Gastroesophageal sphincter (tissue), 4 donors: Measurements from ENCODE around the gene TRIM16. TPM values are rescaled to one million over a fixed set of nuclear protein-coding genes. Genes with fewer than 3 reads are reported as not detected.
"Not testable (repeated sequence)": the region's sequence is repeated elsewhere in the genome, so short reads cannot be mapped to it uniquely, and the experiment has no call there.

Experiments
- ATAC-seq: fragments of 150-250 bp; one replicate; pipeline ENCODE4 v1.9.1; 2016; ENCODE audit warnings: mild to moderate bottlenecking, moderate library complexity
- H3K27ac ChIP-seq, 4 donors: fragments of 200-600 bp; sonication (generic) in 3 of 4; 1 replicate in 3 of 4; 2 replicates in 1 of 4; pipeline ENCODE4 v1.5.1; 2016 to 2019
- H3K27me3 ChIP-seq: fragments of 200-600 bp; sonication (generic); one replicate; pipeline ENCODE4 v1.5.1; 2019
- H3K36me3 ChIP-seq, 2 donors: fragments of 200-600 bp; sonication (generic); one replicate each; pipeline ENCODE4 v1.5.1; 2019; ENCODE audit warnings: control low read depth in 1 of 2
- H3K4me1 ChIP-seq, 3 donors: fragments of 200-600 bp; sonication (generic); 1 replicate in 2 of 3; 2 replicates in 1 of 3; pipeline ENCODE4 v1.5.1; 2016 to 2019; ENCODE audit warnings: control low read depth in 2 of 3
- H3K4me3 ChIP-seq, 2 donors: fragments of 200-600 bp; sonication (generic); one replicate each; pipeline ENCODE4 v1.5.1; 2019; ENCODE audit warnings: mild to moderate bottlenecking in 1 of 2, moderate library complexity in 1 of 2
- H3K9me3 ChIP-seq, 3 donors: fragments of 200-600 bp; sonication (generic); one replicate each; pipeline ENCODE4 v1.5.1; 2017 to 2019; ENCODE audit warnings: control low read depth in 2 of 3
- WGBS, 2 donors: methylation state at CpG; one replicate each; pipeline ENCODE4 v1.1.5; 2018; ENCODE audit warnings: low coverage in 1 of 2; 5-methylcytosine and 5-hydroxymethylcytosine counted together
- total RNA-seq, 4 donors: library from RNA; depleted of rRNA; stranded (reverse); fragments of >200 nt; gene quantifications; one replicate each; pipeline ENCODE4 v1.1.0, GENCODE V29; 2016

The TRIM16 gene
- total RNA-seq, 4 donors from 2014 or later, result 18.6 to 61.0 (median 36.8) TPM

DNA sequence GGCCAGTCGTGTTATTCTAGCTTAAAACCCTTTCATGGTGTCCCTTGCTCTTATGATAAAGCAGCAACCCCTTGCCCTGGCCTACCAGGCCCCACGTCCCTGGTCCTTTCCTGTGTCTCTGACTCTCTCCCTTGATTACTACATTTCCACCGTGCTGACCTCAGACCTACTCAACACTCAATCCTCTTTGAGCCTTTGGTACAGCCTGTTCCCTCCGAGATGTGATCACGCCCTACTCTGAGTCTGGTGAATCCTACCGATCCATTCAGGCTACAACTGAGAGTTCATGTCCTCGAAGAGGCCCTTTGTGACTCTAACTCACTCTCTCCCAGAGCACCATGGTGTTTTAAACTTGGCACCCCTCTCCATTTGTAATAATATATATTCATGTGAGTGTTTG, 54.1 kb downstream of the TRIM16 start:
- not testable (repeated sequence) for ATAC-seq, H3K9me3 ChIP-seq, H3K4me3 ChIP-seq, H3K4me1 ChIP-seq, H3K27me3 ChIP-seq, H3K27ac ChIP-seq
- WGBS, 2 donors, result 93 to 95% methylated on average over 6 of the region's 7 CpGs
- peaks cover 0 to 51% of the 10 kb centered on the region in 2 donors for H3K36me3 ChIP-seq

DNA sequence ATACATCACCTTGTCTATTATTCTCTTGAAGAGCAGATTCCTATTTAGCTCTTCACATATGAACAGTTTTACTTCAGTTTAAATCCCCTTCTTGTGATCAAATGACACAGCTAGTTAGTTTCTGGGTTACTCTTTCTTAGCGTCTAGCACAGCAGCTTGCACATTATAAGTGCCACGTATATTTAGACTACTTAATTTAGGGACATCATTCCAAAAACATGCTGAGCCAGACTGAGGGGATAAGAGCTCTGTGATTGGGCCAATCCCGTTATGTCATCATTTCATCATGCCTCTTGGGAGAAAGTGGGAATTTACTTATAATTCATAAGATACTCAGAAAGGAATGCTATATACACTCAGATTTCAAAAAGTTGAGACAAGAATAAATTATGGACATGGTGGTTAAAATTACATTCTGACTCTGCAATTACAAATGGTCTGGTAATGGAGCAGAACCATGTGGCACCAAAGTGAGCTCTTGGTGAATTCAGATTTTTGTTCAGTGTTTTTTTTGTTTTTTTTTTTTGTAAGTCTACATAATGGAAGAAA, 60.4 kb downstream of the TRIM16 start:
- H3K36me3 ChIP-seq, result peaks cover 0 to 16% of the 10 kb centered on the region in 2 donors
- not testable (repeated sequence) for H3K27ac ChIP-seq, ATAC-seq, H3K9me3 ChIP-seq, H3K4me1 ChIP-seq, H3K4me3 ChIP-seq, H3K27me3 ChIP-seq
- WGBS, 2 donors, result 44 to 52% methylated on average over 3 of the region's 3 CpGs

DNA sequence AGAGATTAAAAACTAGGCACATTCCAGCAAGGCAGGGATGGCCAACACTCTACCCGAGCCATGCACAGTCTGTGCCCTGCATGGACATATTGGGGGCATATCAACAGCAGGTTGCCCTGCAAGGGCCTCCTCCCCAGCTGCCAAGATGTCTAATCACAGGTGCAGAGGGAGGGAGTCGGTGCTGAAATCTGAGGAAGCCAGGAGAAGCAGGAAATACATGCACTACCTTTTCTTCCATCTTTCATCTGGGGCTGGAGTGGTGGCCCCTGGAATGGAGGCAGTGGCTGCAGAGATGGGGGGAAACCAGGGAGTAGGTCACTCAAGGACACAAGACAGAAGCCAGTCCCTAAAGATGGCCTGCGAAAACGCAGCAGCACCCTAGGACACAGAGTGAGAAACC, 60.9 kb downstream of the TRIM16 start:
- 82 to 93% methylated on average over 2 of the region's 4 CpGs for WGBS, 2 donors
- H3K27me3 ChIP-seq, H3K4me1 ChIP-seq, ATAC-seq, H3K4me3 ChIP-seq, H3K27ac ChIP-seq, H3K9me3 ChIP-seq: not testable (repeated sequence)
- peaks cover 0 to 12% of the 10 kb centered on the region in 2 donors for H3K36me3 ChIP-seq

DNA sequence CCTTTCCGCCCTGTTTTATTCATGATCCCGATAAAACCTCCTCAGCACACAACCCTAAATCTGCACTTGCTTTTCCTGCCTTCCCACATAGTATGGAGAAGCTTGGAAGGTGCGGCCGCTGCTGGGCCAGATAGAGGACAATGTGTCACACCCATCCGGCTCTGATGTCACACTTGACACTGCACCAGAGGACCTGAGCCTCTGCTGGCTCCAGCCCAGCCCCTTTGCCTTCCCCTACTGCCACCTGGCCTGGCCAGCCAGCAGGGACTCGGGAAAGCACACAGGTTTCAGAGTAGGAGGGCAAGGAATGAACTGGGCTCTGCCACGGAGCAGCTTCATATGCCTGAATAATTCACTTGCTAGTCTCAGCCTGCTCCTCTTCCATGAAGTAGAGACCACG, 62.0 kb downstream of the TRIM16 start:
- not testable (repeated sequence) for H3K4me1 ChIP-seq, H3K4me3 ChIP-seq, H3K27ac ChIP-seq, ATAC-seq, H3K9me3 ChIP-seq, H3K36me3 ChIP-seq, H3K27me3 ChIP-seq
- WGBS, 2 donors, result 100% methylated on average over 1 of the region's 8 CpGs; no CpG with 5 or more reads in 1 of the 2 donors

DNA sequence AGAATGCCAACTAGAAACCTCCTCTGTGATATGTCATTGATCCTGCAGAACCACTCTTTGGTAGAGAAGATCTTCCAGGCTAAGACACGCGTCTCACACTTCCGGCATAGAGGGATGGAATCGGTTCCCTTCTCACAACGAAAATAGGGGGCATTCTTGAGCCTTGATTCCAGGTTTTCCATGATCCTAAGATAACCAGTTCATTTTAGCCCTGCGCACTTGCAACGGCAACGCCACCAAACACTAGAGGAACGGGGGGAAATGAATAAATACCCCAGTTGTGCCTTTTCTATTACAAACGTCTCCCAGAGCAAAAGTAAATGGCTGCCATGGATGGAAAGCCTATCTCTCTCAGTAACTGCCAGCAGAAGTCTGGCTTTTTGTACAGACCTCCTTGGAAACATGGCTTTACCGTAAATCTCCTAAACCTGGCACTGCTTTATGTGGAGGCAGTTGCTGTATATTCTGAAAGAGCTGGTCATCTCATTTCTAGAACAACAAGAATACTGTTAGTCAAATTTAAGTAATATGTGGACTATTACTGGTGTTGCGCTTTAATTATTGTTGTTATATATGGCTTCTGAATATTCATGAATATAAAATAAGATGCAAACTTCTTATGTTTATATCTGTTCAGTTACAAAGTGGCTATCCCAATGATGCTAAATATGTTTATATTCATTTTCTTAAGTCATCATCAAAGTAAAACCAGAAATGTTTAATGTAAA, 64.6 kb downstream of the TRIM16 start, which contains the start of gene FBXW10B:
Gene FBXW10B, minus strand, starts transcription at position 374 of the 728 bp plus-strand sequence. Its CDS starts 192 bp downstream, at position 182.
- not testable (repeated sequence) for H3K4me1 ChIP-seq, H3K27me3 ChIP-seq, H3K36me3 ChIP-seq, H3K9me3 ChIP-seq
- Histone ChIP-seq H3K27ac (peak within 1 kb of the TSS in 2 of 4 donors; percentile 43 to 56), H3K4me3 (peak within 1 kb of the TSS; percentile 12 to 37)
- peak; percentile 69 for ATAC-seq
- WGBS, 2 donors, result 55% methylated on average over 1 of the region's 12 CpGs; no CpG with 5 or more reads in 1 of the 2 donors

DNA sequence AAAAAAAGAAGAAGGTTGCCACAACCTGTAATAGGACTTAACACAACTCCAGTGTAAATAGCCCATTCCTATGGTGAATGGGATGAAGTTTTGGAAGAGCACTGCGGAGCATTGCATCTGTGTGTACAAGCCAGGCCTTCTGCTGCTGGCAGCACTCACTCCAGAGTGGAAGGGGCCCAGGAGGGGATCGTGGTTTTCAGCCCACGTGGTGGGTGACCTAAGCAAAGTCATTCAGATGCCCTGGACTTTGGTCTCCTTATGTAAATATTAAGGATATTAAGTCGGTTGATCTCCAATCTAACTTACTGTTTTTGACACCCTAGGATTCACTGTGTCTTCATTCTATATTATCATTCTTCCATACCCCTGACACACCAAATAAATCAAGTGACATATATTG, 67.3 kb downstream of the TRIM16 start:
- H3K9me3 ChIP-seq, H3K4me1 ChIP-seq, H3K36me3 ChIP-seq, H3K27ac ChIP-seq, H3K4me3 ChIP-seq, ATAC-seq, H3K27me3 ChIP-seq: not testable (repeated sequence)
- WGBS, 2 donors, result 45 to 57% methylated on average over 4 of the region's 4 CpGs

DNA sequence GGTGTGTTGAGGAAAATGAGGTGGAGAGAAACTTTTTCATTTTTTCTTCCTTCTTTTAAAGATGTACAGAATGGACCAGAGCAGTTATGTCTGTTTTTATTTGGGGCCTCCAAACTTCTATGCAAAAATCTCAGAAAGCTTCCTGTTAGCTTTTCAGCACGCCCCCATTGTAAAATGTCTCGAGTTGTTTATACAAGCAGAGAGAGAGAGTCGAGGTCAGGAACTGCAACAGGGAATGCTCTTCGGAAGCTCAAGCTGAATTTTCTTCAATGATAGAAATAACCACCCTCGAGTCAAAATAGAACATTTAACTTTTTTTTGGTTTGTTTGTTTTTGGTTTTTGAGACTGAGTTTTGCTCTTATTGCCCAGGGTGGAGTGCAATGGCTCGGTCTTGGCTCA, 68.3 kb downstream of the TRIM16 start:
- not testable (repeated sequence) for H3K27me3 ChIP-seq, H3K4me1 ChIP-seq, H3K27ac ChIP-seq, H3K36me3 ChIP-seq, H3K9me3 ChIP-seq, ATAC-seq, H3K4me3 ChIP-seq
- 40 to 44% methylated on average over 3 to 6 of the region's 6 CpGs for WGBS, 2 donors

DNA sequence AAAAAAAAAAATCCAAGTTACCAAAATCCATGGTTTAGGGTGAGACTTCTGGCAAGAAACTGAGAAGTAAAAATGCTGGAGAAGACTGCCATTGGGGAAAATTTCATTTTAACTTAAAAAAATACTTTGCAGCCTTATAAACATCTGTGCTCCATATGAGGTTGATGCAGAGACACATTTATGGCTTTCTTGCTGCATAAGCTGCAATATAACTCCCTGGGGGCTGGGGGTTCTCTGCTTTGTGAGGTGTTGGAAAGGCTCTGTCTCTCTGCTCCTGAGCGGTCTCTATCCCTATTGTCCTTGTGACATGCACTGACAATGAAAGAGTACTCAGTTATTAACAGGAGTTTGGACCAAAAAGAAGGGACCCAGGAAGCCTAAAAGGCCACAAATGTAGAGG, 71.0 kb downstream of the TRIM16 start:
- not testable (repeated sequence) for H3K27me3 ChIP-seq

DNA sequence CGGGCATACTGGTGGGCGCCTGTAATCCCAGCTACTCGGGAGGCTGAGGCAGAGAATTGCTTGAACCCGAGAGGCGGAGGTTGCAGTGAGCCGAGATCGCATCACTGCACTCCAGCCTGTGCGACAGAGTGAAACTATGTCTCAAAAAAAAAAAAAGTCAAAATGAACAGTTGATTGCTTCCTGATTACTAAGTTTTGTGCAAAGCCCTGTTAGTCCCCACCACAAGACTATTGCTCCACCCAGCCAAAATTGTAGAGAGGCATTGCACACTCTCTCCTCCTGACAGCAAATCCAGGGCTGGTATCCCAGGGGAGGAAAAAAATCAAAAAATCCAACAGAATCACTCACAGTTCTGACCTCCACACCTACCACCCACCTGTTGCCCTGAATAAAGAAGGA, 91.2 kb downstream of the TRIM16 start:
- not testable (repeated sequence) for H3K27me3 ChIP-seq, H3K4me3 ChIP-seq, H3K27ac ChIP-seq, H3K9me3 ChIP-seq, H3K36me3 ChIP-seq, H3K4me1 ChIP-seq, ATAC-seq
- WGBS, 2 donors, result 90% methylated on average over 3 of the region's 8 CpGs; no CpG with 5 or more reads in 1 of the 2 donors

More for the DNA sequence above, 71.0 kb downstream of the TRIM16 start:
- H3K4me3 ChIP-seq, H3K9me3 ChIP-seq, H3K27ac ChIP-seq, ATAC-seq, H3K36me3 ChIP-seq, H3K4me1 ChIP-seq: not testable (repeated sequence)
- WGBS, 2 donors, result no CpG with 5 or more reads among the region's 1 CpG

DNA sequence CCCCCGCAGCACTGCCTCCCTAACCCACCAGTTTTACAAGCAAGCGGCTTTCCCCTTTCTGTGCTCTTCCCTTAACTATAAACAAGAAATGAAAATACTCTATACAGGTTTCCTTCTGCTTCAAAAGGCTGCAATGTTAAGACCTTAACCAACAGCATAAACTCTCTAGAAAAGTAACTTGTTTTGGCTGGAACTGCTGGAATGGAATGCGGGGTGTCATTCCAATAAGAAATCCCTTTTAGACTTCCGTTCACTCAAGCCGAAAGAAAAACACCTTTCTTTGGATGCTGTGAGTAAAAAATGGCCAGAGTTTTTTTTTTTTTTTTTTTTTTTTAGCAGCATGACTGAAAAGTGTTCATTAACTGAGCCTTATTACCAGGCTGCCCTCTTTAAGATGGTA, 92.1 kb downstream of the TRIM16 start:
- H3K36me3 ChIP-seq, ATAC-seq, H3K4me3 ChIP-seq, H3K27me3 ChIP-seq, H3K27ac ChIP-seq, H3K9me3 ChIP-seq, H3K4me1 ChIP-seq: not testable (repeated sequence)
- WGBS, 2 donors, result 44 to 55% methylated on average over 5 of the region's 5 CpGs

DNA sequence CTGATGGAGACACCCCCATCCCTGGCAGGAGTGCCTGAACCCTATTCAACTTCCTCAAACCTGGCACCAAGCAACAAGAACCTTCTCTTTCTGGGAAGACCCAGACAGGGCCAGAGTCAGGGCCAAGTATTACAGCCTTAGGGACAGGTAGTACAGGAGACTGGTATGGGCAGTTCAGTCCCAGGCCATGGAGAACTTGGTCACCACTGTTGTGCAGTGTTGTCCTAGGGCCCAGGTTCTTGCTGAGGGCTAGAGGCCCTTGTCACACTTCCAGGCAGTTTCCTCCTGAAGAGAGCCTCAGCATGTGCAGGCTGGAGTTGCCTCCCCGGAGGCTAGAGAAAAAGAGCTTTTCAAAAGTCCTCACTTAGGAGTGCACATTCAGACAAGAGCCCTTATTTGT, 93.3 kb downstream of the TRIM16 start:
- no CpG with 5 or more reads among the region's 1 CpG for WGBS, 2 donors
- ATAC-seq, H3K27me3 ChIP-seq, H3K4me3 ChIP-seq, H3K27ac ChIP-seq, H3K4me1 ChIP-seq, H3K36me3 ChIP-seq, H3K9me3 ChIP-seq: not testable (repeated sequence)

DNA sequence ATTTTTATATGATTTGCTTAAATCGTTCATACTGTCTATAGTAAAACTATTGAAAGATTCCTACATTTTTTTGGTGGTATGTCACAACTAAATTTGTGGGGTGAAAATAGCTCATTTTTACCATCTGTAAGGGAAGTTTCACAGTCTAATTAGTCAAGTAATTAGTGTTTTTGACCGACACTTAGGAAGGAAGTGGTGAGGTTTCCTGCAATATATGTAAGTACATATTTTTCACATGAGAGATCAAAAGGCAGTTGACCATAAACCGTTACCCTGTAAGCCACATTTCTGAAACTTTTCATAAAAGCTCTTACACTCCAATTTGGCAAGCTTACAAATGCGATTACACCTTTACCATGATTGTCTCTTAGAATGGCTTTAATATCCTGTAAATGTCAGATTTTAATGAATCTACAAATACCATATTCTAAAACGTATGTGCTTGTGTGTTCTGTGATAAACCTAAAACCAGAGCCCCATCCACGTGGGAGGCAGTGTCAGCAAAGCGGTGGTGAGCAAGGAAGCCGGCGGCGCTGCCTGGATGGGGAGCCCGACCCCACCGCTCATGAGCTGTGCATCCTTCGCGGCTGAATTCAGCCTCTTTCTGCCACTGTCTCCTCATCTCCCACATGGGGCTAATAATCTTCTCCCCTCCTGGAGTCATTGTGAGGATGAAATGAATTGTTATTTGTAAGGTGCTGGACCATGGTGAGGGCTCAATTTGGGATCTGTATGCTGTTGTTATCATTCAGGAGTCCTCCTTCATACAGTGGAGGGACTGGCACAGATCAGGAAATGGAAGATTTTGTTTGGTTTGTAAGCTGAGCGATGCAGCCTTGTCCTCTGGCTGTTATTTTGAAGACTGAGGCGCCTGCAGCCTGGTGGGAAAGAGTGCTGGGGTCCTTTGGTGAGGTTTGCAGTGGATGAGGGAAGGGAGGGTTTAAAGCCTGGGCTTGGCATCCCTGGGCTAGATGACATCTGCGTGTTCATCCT, 94.3 kb downstream of the TRIM16 start:
- not testable (repeated sequence) for H3K4me1 ChIP-seq, ATAC-seq, H3K4me3 ChIP-seq, H3K36me3 ChIP-seq, H3K27ac ChIP-seq, H3K27me3 ChIP-seq, H3K9me3 ChIP-seq
- WGBS, 2 donors, result 65 to 85% methylated on average over 2 to 10 of the region's 17 CpGs

DNA sequence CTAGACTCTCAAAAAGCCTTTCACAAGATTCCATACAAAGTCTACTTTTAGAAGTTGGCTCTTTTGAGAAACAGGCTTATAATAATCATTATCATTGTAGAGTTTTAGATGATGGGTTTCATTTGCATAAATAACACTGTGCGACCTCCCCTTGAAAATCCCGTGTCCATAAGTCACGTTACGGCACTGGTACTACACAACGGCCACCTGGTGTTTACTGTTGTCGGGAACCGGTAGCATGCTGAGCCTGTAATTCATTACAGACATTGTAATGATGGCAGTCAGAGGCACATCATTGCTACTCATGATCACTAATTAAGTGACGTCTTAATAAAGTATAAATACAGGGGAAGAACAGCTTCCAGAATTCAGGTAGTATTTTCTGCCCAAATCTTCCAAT, 96.1 kb downstream of the TRIM16 start:
- H3K36me3 ChIP-seq, H3K4me3 ChIP-seq, H3K27me3 ChIP-seq, H3K27ac ChIP-seq, ATAC-seq, H3K4me1 ChIP-seq, H3K9me3 ChIP-seq: not testable (repeated sequence)
- WGBS, 2 donors, result 82 to 84% methylated on average over 2 to 8 of the region's 8 CpGs
